ENCODE results near the gene ACTR2. TPM values are rescaled to one million over a fixed set of nuclear protein-coding genes. Genes with fewer than 3 reads are reported as not detected.

The ACTR2 gene
- total RNA-seq, 2 experiments from 2014 or later, result 128 to 130 TPM

DNA sequence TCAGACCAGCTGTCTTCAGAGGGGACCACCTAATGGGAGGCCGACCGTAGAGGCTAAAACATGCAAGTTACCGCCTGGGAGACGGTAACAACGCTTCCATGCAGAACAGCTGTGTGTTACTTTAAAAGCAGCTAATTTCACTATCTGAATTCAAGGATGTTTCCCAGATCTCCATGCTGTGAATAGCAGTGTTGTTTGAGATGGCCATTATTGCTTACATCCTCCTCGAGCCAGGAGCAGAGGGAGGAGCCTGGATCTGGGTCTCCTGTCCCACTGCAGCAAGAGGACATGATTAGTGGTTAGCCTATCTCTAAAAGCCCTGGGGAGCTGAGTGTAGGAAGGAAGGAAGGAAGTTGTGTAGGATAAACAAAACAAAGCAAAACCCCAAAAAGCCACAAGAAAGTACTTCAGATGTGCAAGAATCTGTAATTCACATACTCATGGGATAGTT is 50.9 kb downstream of the ACTR2 start:
- H3K4me3 ChIP-seq (ENCODE audit: low read length), result no peak overlapping the region
- intact Hi-C loops (cut with DNase I, micrococcal nuclease), result no loop called here
- CTCF ChIA-PET, result interaction anchor here (1.1 kb wide), 1 partner anchor 72 kb away, joined by 3 read pairs; no protein-coding TSS in a partner anchor

DNA sequence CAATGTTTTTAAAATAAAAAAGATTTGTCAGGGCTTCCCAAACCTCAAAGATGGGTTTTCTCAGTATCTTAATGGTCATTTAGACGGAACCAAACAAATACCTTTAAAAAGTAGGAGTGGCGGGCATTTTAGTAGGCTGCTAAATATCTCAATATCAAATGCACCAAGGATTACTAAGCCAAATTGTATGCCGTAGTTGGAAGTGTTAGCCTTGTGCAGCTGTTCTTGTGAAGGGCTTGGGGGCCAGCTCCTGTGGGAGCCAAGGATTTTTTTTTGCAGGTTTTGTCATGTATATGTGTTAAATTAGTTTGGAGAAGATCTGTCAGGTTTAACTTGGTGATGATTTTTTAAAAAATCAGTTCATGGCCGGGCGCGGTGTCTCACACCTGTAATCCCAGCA is 52.1 kb downstream of the ACTR2 start:
- DNase-seq (no peak), ATAC-seq (ENCODE audit: poor library complexity) (no peak)
- Histone ChIP-seq H3K4me1 (ENCODE audit: insufficient read depth, low read length) (peaks cover 13% of the 10 kb centered on the region), H3K4me3 (ENCODE audit: low read length) (no peak overlapping the region), H3K9me3 (ENCODE audit: control insufficient read depth in 1 of 2, insufficient read depth in 1 of 2, low read length in 2 of 2) (no peaks in the 10 kb centered on the region), H3K27ac (ENCODE audit: low read depth in 1 of 2, low read length in 2 of 2) (no peak overlapping the region), H3K36me3 (ENCODE audit: insufficient read depth, low read length) (no peaks in the 10 kb centered on the region), H3K27me3 (ENCODE audit: control insufficient read depth in 1 of 2, insufficient read depth in 2 of 2, low read length in 2 of 2) (no peaks in the 10 kb centered on the region)
- Mint-ChIP-seq H3K27ac (no peak overlapping the region), H3K36me3 (ENCODE audit: low read depth) (no peaks in the 10 kb centered on the region), H3K9me3 (no peaks in the 10 kb centered on the region), H3K4me1 (ENCODE audit: low read depth) (peaks cover 18% of the 10 kb centered on the region), H3K4me3 (no peak overlapping the region), H3K27me3 (no peaks in the 10 kb centered on the region)
- TF ChIP-seq, protein P1, sequence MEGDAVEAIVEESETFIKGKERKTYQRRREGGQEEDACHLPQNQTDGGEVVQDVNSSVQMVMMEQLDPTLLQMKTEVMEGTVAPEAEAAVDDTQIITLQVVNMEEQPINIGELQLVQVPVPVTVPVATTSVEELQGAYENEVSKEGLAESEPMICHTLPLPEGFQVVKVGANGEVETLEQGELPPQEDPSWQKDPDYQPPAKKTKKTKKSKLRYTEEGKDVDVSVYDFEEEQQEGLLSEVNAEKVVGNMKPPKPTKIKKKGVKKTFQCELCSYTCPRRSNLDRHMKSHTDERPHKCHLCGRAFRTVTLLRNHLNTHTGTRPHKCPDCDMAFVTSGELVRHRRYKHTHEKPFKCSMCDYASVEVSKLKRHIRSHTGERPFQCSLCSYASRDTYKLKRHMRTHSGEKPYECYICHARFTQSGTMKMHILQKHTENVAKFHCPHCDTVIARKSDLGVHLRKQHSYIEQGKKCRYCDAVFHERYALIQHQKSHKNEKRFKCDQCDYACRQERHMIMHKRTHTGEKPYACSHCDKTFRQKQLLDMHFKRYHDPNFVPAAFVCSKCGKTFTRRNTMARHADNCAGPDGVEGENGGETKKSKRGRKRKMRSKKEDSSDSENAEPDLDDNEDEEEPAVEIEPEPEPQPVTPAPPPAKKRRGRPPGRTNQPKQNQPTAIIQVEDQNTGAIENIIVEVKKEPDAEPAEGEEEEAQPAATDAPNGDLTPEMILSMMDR (IDR thresholded peaks at IDR 0.05), result no peak
- intact Hi-C loops (cut with DNase I, micrococcal nuclease), result loop anchor here in 1 of 2 experiments (10.0 kb wide), 1 partner anchor 65 kb away; no protein-coding TSS in a partner anchor
- CTCF ChIA-PET, result no interaction called here
- POLR2A ChIA-PET, result no interaction called here

More for the DNA sequence above, 50.9 kb downstream of the ACTR2 start:
- Mint-ChIP-seq H3K9me3 (no peaks in the 10 kb centered on the region), H3K4me3 (no peak overlapping the region), H3K27ac (no peak overlapping the region), H3K4me1 (ENCODE audit: low read depth) (peaks cover 18% of the 10 kb centered on the region), H3K36me3 (ENCODE audit: low read depth) (no peaks in the 10 kb centered on the region), H3K27me3 (no peaks in the 10 kb centered on the region)
- H3K9me3 ChIP-seq (ENCODE audit: control insufficient read depth in 1 of 2, insufficient read depth in 1 of 2, low read length in 2 of 2), result no peaks in the 10 kb centered on the region
- no peaks in the 10 kb centered on the region for H3K36me3 ChIP-seq (ENCODE audit: insufficient read depth, low read length)
- POLR2A ChIA-PET, result interaction anchor here (0.7 to 1.1 kb wide), 3 partner anchors 9 to 51 kb away, joined by 3 read pairs; partner anchors contain the start of gene ACTR2
- no peak overlapping the region for H3K27ac ChIP-seq (ENCODE audit: low read depth in 1 of 2, low read length in 2 of 2)
- H3K27me3 ChIP-seq (ENCODE audit: control insufficient read depth in 1 of 2, insufficient read depth in 2 of 2, low read length in 2 of 2), result no peaks in the 10 kb centered on the region
- DNase-seq (no peak), ATAC-seq (ENCODE audit: poor library complexity) (no peak)
- H3K4me1 ChIP-seq (ENCODE audit: insufficient read depth, low read length), result peaks cover 13% of the 10 kb centered on the region
- TF ChIP-seq, protein P1 (IDR thresholded peaks at IDR 0.05), result no peak

DNA sequence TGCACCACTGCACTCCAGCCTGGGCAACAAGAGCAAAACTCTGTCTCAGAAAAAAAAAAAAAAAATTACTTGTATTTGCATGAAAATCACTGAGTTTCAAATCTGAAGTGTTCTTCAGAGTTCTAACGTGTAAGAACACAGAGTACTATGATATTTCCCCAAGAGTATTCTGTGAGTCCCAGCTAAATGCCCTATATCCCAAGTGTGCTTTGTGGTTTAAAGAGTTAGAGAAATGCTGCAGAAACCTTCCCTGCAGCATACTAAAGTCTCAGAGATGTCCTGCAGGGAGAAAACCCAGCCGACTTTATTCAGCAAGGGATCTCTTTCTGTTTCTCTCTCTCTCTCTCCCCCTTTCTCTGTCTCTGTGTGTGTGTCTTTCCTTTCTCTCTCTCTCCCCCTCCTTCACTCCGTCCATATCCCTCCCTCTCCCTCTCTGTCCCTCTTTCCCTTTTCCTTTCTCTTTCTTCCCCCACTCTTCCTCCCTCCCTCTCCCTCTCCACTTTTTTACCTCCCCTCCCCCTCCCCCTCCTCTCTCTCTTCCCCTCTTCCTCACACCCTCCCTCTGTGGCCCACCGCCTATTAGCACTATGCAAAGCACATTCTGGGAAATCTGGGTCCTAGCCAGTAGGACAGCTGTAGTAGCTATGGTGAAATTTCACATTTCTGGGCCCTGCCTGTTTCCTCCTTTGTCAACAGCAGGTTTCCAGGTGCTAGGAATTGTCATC is 54.2 kb downstream of the ACTR2 start:
- ATAC-seq (ENCODE audit: poor library complexity) (no peak), DNase-seq (no peak)
- H3K27me3 Mint-ChIP-seq, result no peaks in the 10 kb centered on the region
- H3K9me3 Mint-ChIP-seq, result no peaks in the 10 kb centered on the region
- peaks cover 13% of the 10 kb centered on the region for H3K4me1 Mint-ChIP-seq (ENCODE audit: low read depth)
- no peak overlapping the region for H3K4me3 Mint-ChIP-seq
- no peaks in the 10 kb centered on the region for H3K36me3 Mint-ChIP-seq (ENCODE audit: low read depth)
- no peaks in the 10 kb centered on the region for H3K27me3 ChIP-seq (ENCODE audit: control insufficient read depth in 1 of 2, insufficient read depth in 2 of 2, low read length in 2 of 2)
- no peak overlapping the region for H3K27ac Mint-ChIP-seq
- H3K4me3 ChIP-seq (ENCODE audit: low read length), result no peak overlapping the region
- H3K36me3 ChIP-seq (ENCODE audit: insufficient read depth, low read length), result no peaks in the 10 kb centered on the region
- CTCF ChIA-PET, result no interaction called here
- no peak overlapping the region for H3K27ac ChIP-seq (ENCODE audit: low read depth in 1 of 2, low read length in 2 of 2)
- intact Hi-C loops (cut with DNase I, micrococcal nuclease), result loop anchor here in 1 of 2 experiments (10.0 kb wide), 1 partner anchor 63 kb away; no protein-coding TSS in a partner anchor
- peaks cover 13% of the 10 kb centered on the region for H3K4me1 ChIP-seq (ENCODE audit: insufficient read depth, low read length)
- H3K9me3 ChIP-seq (ENCODE audit: control insufficient read depth in 1 of 2, insufficient read depth in 1 of 2, low read length in 2 of 2), result no peaks in the 10 kb centered on the region
- POLR2A ChIA-PET, result no interaction called here
- TF ChIP-seq, protein P1 (IDR thresholded peaks at IDR 0.05), result no peak
